ENCODE measurements around the gene DCAF12L2.
"Not testable (repeated sequence)": the region's sequence is repeated elsewhere in the genome, so short reads cannot be mapped to it uniquely, and the experiment has no call there.

DCAF12L2 gene

DNA sequence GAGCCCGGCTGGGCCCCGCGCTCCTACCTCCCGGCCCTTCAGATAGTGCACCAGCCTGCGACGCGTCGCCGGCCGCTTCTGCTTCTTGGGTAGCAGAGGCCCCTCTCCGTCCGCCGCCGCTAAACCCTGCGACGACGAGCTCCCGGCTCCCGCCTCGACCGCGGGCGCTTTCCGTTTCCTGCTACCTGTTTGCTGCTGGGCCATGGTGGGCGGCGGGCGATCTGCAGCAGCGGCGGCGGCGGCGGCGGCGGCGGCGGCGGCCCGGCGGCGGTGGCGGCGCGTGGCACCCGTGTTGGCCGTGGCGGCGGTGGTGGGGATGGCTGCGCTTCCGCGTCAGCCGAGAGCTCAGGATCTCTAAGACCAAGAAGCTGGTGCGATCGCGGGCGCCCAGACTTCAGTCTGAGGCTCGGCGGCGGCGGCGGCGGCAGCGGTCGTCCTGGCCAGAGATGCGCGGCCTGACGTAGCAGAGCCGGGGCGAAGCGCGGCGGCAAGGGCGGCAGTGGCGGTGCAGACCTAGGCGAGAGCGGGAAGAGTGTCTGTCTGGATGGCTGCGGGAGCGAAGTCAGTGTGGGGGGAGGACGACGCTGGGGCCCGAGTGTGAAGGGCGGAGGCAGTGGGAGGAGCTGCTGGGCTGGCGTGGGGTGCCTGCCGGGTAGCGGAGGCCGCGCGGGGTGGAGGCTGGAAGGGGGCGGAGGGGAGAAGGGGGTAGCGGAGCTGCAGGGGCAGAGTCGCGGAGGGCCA, at the start of gene DCAF12L2:
DCAF12L2 (minus strand) TSS at position 569 of the 741 bp plus-strand sequence; CDS start at position 204, 365 bp downstream.
- DNase-seq: no peak

GRCh38 chrX:126190888-126191287, 24.8 kb upstream of the DCAF12L2 start:
- not testable (repeated sequence) for DNase-seq

GRCh38 chrX:126177133-126177840, 11.2 kb upstream of the DCAF12L2 start:
- DNase-seq: no peak

GRCh38 chrX:126170720-126171119, 4.6 kb upstream of the DCAF12L2 start:
- no peak for DNase-seq

DNA sequence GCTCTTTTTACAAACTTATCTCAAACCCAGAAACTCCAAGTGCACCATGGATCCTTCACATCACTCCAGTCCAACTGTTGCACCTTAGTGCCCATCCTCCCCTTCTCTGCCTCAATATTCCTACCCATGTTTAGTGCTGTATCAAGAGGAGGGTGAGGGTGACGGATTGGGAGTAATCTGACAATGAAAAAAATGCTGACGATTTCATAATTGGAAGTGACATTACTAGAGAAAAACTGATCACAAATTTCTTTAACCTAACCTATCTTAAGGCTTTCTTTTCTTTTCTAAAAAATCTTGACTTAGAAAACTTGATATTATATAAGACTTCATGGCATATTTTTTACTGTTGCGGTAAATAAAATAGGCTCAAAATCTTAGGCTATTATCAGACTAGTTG, 1.5 kb upstream of the DCAF12L2 start:
- DNase-seq: no peak

GRCh38 chrX:126165401-126165720, 728 bp downstream of the DCAF12L2 start:
- DNase-seq: no peak

DNA sequence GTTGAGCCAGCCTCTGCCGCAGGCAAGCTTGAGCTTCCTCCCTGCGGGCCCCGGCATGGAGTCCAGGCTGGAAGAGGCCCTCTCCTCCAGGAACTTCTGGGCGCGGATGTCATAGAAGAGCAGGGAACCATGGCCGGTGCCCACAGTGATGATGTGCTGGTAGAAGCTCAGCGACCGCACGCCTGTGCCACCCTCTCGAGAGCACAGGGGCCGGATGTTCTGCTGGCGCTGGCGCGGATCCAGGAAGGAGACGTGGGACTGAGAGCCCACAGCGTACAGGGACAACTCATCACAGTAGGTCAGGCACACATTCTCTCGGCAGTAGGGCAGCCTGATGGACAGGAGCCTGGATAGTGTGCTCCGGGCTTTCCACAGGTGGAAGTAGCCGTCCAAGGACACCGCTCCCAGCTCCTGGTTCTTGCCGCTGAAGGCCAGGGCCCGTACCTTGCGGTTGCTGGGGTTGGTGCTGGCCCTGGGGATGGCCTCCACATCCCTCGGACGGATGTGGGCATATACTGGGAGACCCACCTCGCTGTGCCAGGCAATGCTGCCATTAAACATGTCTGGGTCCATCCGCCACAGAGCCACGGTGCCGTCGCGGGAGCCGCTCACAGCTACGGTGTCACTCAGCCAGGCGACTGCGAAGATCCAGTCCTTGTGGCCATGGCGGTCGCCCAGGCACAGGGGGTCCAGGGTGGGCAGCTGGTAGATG, 1.2 kb downstream of the DCAF12L2 start:
- DNase-seq: no peak

GRCh38 chrX:126164226-126164625, 1.9 kb downstream of the DCAF12L2 start:
- DNase-seq: no peak

GRCh38 chrX:126141014-126141413, 25.1 kb downstream of the DCAF12L2 start:
- DNase-seq: no peak

DNA sequence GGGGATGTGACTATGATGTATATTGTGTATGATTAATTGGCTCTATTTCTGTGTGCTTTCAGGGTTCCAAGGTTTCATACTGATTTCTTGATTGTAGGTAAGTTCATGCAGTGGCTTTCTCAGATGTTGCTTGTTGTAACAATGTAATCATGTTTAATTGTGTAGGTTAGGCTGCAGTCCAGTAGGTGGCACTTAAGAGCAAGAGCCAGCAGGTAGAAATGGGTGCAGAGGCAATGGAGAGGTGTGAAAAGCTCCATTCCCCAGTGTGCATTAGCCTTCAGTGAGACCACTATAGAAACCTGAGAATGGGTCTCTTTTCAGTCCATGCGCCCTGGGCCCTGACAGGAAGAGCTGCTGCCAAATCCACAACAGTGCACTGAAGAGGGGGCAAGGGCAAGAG, 28.2 kb downstream of the DCAF12L2 start:
- no peak for DNase-seq

- no peak for DNase-seq
Observed at GRCh38 chrX:126124721-126125120, 41.4 kb downstream of the DCAF12L2 start.
